Measurements from ENCODE around the gene C2CD2L.
A peak's percentile ranks its signal among the peaks of the same experiment; 100 is the strongest.

DNA sequence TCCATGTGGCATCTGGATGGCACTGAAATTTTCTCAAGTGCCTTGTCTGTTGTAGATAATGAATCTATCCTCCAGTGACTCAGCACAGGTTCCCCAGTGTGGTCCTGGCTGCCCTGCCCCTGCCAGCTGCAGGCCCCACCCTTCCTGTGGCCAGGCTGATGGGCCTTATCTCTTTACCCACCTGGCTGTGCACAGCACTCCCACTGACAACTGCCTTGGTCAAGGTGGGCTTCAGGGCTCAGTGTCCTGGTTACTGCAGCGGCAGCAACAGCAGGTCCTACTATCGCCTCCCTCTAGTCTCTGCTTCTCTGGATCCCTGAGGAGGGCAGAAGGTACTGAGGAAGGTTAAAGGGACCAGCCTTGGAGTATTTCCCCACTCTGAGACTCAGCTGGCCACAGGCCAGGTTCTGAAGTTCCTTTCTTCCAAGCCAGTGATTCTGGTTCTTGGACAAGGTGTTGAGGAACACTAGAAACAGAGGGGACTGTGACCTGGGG lies 19.4 kb upstream of the C2CD2L start:
- TF ChIP-seq, protein P1, sequence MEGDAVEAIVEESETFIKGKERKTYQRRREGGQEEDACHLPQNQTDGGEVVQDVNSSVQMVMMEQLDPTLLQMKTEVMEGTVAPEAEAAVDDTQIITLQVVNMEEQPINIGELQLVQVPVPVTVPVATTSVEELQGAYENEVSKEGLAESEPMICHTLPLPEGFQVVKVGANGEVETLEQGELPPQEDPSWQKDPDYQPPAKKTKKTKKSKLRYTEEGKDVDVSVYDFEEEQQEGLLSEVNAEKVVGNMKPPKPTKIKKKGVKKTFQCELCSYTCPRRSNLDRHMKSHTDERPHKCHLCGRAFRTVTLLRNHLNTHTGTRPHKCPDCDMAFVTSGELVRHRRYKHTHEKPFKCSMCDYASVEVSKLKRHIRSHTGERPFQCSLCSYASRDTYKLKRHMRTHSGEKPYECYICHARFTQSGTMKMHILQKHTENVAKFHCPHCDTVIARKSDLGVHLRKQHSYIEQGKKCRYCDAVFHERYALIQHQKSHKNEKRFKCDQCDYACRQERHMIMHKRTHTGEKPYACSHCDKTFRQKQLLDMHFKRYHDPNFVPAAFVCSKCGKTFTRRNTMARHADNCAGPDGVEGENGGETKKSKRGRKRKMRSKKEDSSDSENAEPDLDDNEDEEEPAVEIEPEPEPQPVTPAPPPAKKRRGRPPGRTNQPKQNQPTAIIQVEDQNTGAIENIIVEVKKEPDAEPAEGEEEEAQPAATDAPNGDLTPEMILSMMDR (IDR thresholded peaks at IDR 0.05; ENCODE audit: insufficient read depth, low read length), result no peak
- peak; percentile 74; the same call in 1 of the 2 replicates for TF ChIP-seq POLR2AphosphoS5 (IDR thresholded peaks at IDR 0.05; ENCODE audit: low read depth)

Measured in HL-60 (cell line).